K562 (cell line): Measurements from ENCODE around the gene NFS1. TPM values are rescaled to one million over a fixed set of nuclear protein-coding genes. Genes with fewer than 3 reads are reported as not detected.

Experiments
- DNMT1 ChIP-seq: fragments of 450-650 bp; IDR thresholded peaks from 2 replicates; pipeline ENCODE4 v1.6.1; 2016; ENCODE audit warnings: antibody characterized with exemption, mild to moderate bottlenecking
- GTF2F1 ChIP-seq: IDR thresholded peaks from 2 replicates; pipeline ENCODE4 v1.6.1; 2011; ENCODE audit warnings: low read depth, low read length, improper control_type of control experiment
- HEY1 ChIP-seq: fragments of 250-450 bp; sonication (Bioruptor Pico); IDR thresholded peaks from 2 replicates; pipeline ENCODE4 v1.5.0; 2020; ENCODE audit warnings: mild to moderate bottlenecking, moderate library complexity, borderline replicate concordance
- HNRNPUL1 ChIP-seq: fragments of 200-400 bp; formaldehyde crosslinking; IDR thresholded peaks from 2 replicates; pipeline ENCODE4 v1.6.1; 2017; ENCODE audit warnings: low read length
- KDM2B ChIP-seq: fragments of 250-450 bp; sonication (Bioruptor Pico); IDR thresholded peaks from 2 replicates; pipeline ENCODE4 v1.8.0; 2021; ENCODE audit warnings: mild to moderate bottlenecking, moderate library complexity
- MAX ChIP-seq: sonication (generic); formaldehyde crosslinking; IDR thresholded peaks from 2 replicates; pipeline ENCODE4 v1.9.0; 2022; ENCODE audit warnings: mild to moderate bottlenecking, missing genetic modification reagents
- NFE2 ChIP-seq: IDR thresholded peaks from 2 replicates; pipeline ENCODE4 v1.6.1; 2014; ENCODE audit warnings: antibody characterized with exemption, low read depth
- NR4A1 ChIP-seq, 2 experiments: fragments of 250-450 bp in 1 of 2; fragments of 450-650 bp in 1 of 2; sonication (Bioruptor Pico) in 1 of 2; IDR thresholded peaks; 2 replicates each; pipeline versions ENCODE4 v1.4.0 to v1.6.1; 2016 to 2020; ENCODE audit warnings: mild to moderate bottlenecking in 2 of 2, missing compliant biosample characterization in 1 of 2, missing genetic modification characterization in 1 of 2, moderate library complexity in 1 of 2
- SAP30 ChIP-seq: fragments of 200-600 bp; sonication (generic); IDR thresholded peaks from 2 replicates; pipeline ENCODE4 v1.6.1; 2012; ENCODE audit warnings: borderline replicate concordance, low read depth, mild to moderate bottlenecking, moderate library complexity, low read length, control low read depth, inconsistent platforms; ENCODE audit not compliant: insufficient read depth, poor library complexity, severe bottlenecking
- SIN3A ChIP-seq, 2 experiments: fragments of 150-350 bp in 1 of 2; IDR thresholded peaks; 2 replicates each; pipeline ENCODE4 v1.6.1; 2011 to 2016; ENCODE audit warnings: borderline replicate concordance in 2 of 2, low read depth in 2 of 2, low read length in 2 of 2, mild to moderate bottlenecking in 2 of 2, moderate library complexity in 2 of 2; ENCODE audit not compliant: control insufficient read depth in 1 of 2
- TARDBP ChIP-seq: fragments of 450-650 bp; IDR thresholded peaks from 2 replicates; pipeline ENCODE4 v1.6.1; 2016
- THRAP3 ChIP-seq: fragments of 450-650 bp; IDR thresholded peaks from 2 replicates; pipeline ENCODE4 v1.6.1; 2016; ENCODE audit warnings: mild to moderate bottlenecking, inconsistent platforms, borderline replicate concordance
- ZFP36 ChIP-seq: fragments of 150-350 bp; IDR thresholded peaks from 2 replicates; pipeline ENCODE4 v1.6.1; 2018; ENCODE audit warnings: low read length, low read depth; ENCODE audit not compliant: partially characterized antibody
- ZNF354B ChIP-seq: fragments of 250-450 bp; sonication (Bioruptor Pico); IDR thresholded peaks from 2 replicates; pipeline ENCODE4 v1.4.0; 2020
- ZNF830 ChIP-seq: fragments of 250-450 bp; sonication (Bioruptor Pico); IDR thresholded peaks from 2 replicates; pipeline ENCODE4 v1.5.0; 2021; ENCODE audit warnings: mild to moderate bottlenecking
- polyA plus RNA-seq, 8 experiments: library from polyadenylated mRNA; depleted of rRNA in 4 of 8; stranded (reverse) in 5 of 8; unstranded in 3 of 8; fragments of >200 nt; fragmentation: Nextera tagmentation in 2 of 8; fragmentation: Illumina TruSeq in 1 of 8; extraction: Ambion mirVana in 2 of 8; extraction: Trizol in 1 of 8; gene quantifications; 2 replicates each; pipeline versions ENCODE4 v1.2.1 to v1.2.3, GENCODE V29; 2011 to 2014; ENCODE audit warnings: inconsistent platforms in 1 of 8, missing spikeins in 1 of 8
- total RNA-seq, 7 experiments: library from RNA; depleted of rRNA in 6 of 7; stranded (reverse); fragments of >200 nt in 6 of 7; fragmentation: Illumina TruSeq in 2 of 7; extraction: Trizol in 2 of 7; gene quantifications; 2 replicates each; pipeline versions ENCODE4 v1.2.1 to v1.2.3, GENCODE V29; 2011 to 2021; ENCODE audit warnings: low replicate concordance in 1 of 7
- TF ChIP-seq, protein P1 (sequence below), 2 experiments: fragments of 450-650 bp; IDR thresholded peaks; 2 replicates each; pipeline ENCODE4 v1.6.1; 2016
- TF ChIP-seq, protein P2 (sequence below), 2 experiments: fragments of 450-650 bp; IDR thresholded peaks; 2 replicates each; pipeline ENCODE4 v1.6.1; 2016; ENCODE audit warnings: mild to moderate bottlenecking in 2 of 2, borderline replicate concordance in 1 of 2, low read depth in 1 of 2, moderate library complexity in 1 of 2

NFS1 gene
- total and polyA plus RNA-seq, 9 of the 15 experiments (the other 6 are each of a cell fraction or from before 2014, with no cell fraction given): 11.5 to 84.8 (median 47.1) TPM

GRCh38 chr20:35699127-35699956, at the start of gene NFS1, which contains the start of gene ROMO1 (continued):
- TF ChIP-seq, protein P1, sequence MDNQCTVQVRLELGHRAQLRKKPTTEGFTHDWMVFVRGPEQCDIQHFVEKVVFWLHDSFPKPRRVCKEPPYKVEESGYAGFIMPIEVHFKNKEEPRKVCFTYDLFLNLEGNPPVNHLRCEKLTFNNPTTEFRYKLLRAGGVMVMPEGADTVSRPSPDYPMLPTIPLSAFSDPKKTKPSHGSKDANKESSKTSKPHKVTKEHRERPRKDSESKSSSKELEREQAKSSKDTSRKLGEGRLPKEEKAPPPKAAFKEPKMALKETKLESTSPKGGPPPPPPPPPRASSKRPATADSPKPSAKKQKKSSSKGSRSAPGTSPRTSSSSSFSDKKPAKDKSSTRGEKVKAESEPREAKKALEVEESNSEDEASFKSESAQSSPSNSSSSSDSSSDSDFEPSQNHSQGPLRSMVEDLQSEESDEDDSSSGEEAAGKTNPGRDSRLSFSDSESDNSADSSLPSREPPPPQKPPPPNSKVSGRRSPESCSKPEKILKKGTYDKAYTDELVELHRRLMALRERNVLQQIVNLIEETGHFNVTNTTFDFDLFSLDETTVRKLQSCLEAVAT (IDR thresholded peaks at IDR 0.05): 0 out of 4 replicates have a peak, but pooled peaks of 1 of the 2 experiments have one; percentile 29
- peak; percentile 72 for TF ChIP-seq MAX (CRISPR knock-in tag)
- no peak; the same call in 1 of the 2 replicates for TF ChIP-seq NFE2
- no peak for TF ChIP-seq HEY1 (CRISPR knock-in tag)
- TF ChIP-seq ZNF830 (CRISPR knock-in tag): 0 out of 2 replicates have a peak, but pooled peaks have one; percentile 1
- TF ChIP-seq THRAP3: no peak
- no peak; the same call in 1 of the 2 replicates for TF ChIP-seq GTF2F1
- TF ChIP-seq, protein P2, sequence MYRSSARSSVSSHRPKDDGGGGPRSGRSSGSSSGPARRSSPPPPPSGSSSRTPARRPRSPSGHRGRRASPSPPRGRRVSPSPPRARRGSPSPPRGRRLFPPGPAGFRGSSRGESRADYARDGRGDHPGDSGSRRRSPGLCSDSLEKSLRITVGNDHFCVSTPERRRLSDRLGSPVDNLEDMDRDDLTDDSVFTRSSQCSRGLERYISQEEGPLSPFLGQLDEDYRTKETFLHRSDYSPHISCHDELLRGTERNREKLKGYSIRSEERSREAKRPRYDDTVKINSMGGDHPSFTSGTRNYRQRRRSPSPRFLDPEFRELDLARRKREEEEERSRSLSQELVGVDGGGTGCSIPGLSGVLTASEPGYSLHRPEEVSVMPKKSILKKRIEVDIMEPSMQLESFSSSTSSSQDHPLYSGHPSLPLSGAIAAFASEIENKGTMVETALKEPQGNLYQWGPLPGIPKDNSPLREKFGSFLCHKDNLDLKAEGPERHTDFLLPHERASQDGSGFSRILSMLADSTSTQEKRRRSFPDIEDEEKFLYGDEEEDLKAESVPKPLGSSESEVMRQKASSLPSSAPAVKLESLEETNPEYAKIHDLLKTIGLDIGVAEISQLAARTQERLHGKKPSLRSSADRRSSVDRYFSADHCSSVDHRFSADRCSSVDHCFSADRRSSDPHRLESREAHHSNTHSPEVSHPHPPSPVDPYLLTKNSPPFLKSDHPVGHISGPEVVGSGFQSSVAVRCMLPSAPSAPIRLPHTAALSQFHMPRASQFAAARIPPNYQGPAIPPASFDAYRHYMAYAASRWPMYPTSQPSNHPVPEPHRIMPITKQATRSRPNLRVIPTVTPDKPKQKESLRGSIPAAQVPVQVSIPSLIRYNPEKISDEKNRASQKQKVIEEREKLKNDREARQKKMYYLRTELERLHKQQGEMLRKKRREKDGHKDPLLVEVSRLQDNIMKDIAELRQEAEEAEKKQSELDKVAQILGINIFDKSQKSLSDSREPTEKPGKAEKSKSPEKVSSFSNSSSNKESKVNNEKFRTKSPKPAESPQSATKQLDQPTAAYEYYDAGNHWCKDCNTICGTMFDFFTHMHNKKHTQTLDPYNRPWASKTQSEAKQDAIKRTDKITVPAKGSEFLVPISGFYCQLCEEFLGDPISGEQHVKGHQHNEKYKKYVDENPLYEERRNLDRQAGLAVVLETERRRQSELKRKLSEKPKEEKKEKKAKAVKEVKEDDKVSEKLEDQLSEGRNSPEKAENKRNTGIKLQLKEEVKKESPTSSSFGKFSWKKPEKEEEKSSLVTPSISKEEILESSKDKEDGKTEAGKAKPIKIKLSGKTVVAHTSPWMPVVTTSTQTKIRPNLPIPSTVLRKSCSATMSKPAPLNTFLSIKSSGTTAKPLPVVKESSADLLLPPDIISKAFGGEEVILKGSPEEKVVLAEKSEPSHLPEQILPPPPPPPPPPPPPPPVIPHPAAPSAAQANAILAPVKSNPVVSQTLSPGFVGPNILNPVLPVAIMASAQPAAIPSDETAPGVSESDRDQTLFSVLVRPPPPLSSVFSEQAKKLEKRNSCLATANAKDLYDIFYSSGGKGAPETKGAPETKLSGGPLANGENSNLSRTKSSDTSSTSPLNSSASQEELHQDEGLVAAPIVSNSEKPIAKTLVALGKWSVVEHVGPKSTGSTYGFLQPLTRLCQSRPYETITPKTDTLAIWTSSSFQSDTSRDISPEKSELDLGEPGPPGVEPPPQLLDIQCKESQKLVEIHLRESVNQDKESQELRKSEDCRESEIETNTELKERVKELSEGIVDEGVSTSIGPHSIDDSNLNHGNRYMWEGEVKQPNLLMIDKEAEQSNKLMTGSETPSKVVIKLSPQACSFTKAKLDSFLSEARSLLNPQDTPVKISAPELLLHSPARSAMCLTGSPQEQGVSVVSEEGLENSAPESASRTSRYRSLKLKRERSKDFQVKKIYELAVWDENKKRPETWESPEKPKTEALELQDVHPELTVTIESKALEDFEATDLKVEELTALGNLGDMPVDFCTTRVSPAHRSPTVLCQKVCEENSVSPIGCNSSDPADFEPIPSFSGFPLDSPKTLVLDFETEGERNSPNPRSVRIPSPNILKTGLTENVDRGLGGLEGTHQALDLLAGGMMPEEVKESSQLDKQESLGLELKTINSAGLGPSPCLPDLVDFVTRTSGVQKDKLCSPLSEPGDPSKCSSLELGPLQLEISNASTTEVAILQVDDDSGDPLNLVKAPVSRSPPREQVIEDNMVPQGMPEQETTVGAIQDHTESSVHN (IDR thresholded peaks at IDR 0.05; ENCODE audit: borderline replicate concordance in 1 of 2, low read depth in 1 of 2): no peak
- no peak for TF ChIP-seq ZFP36
- no peak for TF ChIP-seq DNMT1
- peak; percentile 16 for TF ChIP-seq SAP30
- no peak for TF ChIP-seq ZNF354B (CRISPR knock-in tag)
- TF ChIP-seq HNRNPUL1: no peak
- TF ChIP-seq KDM2B (CRISPR knock-in tag): no peak
- TF ChIP-seq SIN3A (IDR thresholded peaks at IDR 0.05; ENCODE audit: borderline replicate concordance in 2 of 2, control insufficient read depth in 1 of 2, low read depth in 2 of 2, low read length in 2 of 2): peak; percentile 50 to 95; a peak in 2 of 4 replicates
- TF ChIP-seq NR4A1 (CRISPR knock-in tag; IDR thresholded peaks at IDR 0.05): no peak
- TF ChIP-seq NR4A1 (tag; IDR thresholded peaks at IDR 0.05): no peak
- no peak for TF ChIP-seq TARDBP
